CD4-positive, alpha-beta T cell (primary cell): Measurements from ENCODE around the gene KRTAP10-3. TPM values are rescaled to one million over a fixed set of nuclear protein-coding genes. Genes with fewer than 3 reads are reported as not detected.
"Not testable (repeated sequence)": the region's sequence is repeated elsewhere in the genome, so short reads cannot be mapped to it uniquely, and the experiment has no call there.

Source experiments
- ATAC-seq: fragments of 200-7000 bp; cut with Tn5 transposase; one replicate; pipeline ENCODE4 v1.10.0; 2022; ENCODE audit warnings: mild to moderate bottlenecking; ENCODE audit not compliant: poor library complexity
- CTCF ChIA-PET: fragments of 350-600 bp; sonication (Branson Sonifier 250); formaldehyde crosslinking; loops from one replicate; lab custom pipeline; 2021; ENCODE audit warnings: antibody characterized with exemption, inconsistent platforms; lab: Charles Lee
- POLR2A ChIA-PET: fragments of 350-600 bp; sonication (Branson Sonifier 250); formaldehyde crosslinking; loops from one replicate; lab custom pipeline; 2021; ENCODE audit warnings: antibody characterized with exemption, inconsistent platforms; lab: Charles Lee
- DNase-seq, 14 experiments: peaks; one replicate each; pipeline ENCODE4 v3.0.0-alpha.2; 2013 to 2020; ENCODE audit warnings: mixed read lengths in 2 of 14
- H3K27ac ChIP-seq, 2 donors: one replicate each; pipeline versions ENCODE4 v1.5.1 to v1.7.0; 2013; ENCODE audit warnings: low read length in 2 of 2, low read depth in 1 of 2, mild to moderate bottlenecking in 1 of 2
- H3K27me3 ChIP-seq, 2 experiments: 1 replicate in 1 of 2; 2 replicates in 1 of 2; pipeline versions ENCODE4 v1.6.1 to v1.7.0; 2013; ENCODE audit warnings: low read length in 2 of 2, control low read depth in 1 of 2, mild to moderate bottlenecking in 1 of 2, moderate library complexity in 1 of 2; ENCODE audit not compliant: insufficient read depth in 2 of 2, control insufficient read depth in 1 of 2
- H3K36me3 ChIP-seq: one replicate; pipeline ENCODE4 v1.6.1; 2013; ENCODE audit warnings: low read length, control low read depth; ENCODE audit not compliant: insufficient read depth
- H3K4me1 ChIP-seq: one replicate; pipeline ENCODE4 v1.6.1; 2013; ENCODE audit warnings: low read length, control low read depth; ENCODE audit not compliant: insufficient read depth
- H3K4me3 ChIP-seq: one replicate; pipeline ENCODE4 v1.5.1; 2013; ENCODE audit warnings: mild to moderate bottlenecking, low read length, moderate library complexity
- H3K9me3 ChIP-seq, 2 experiments: 1 replicate in 1 of 2; 2 replicates in 1 of 2; pipeline versions ENCODE4 v1.6.1 to v1.7.0; 2013; ENCODE audit warnings: low read length in 2 of 2, mild to moderate bottlenecking in 2 of 2, control low read depth in 1 of 2, moderate library complexity in 1 of 2; ENCODE audit not compliant: control insufficient read depth in 1 of 2, insufficient read depth in 1 of 2
- H3K27ac Mint-ChIP-seq: one replicate; pipeline ENCODE4 v1.8.0; 2020; ENCODE audit warnings: mixed read lengths
- H3K27me3 Mint-ChIP-seq: one replicate; pipeline ENCODE4 v1.8.0; 2021; ENCODE audit warnings: mixed read lengths
- H3K36me3 Mint-ChIP-seq: one replicate; pipeline ENCODE4 v1.8.0; 2021; ENCODE audit warnings: low read depth, mixed read lengths
- H3K4me1 Mint-ChIP-seq: one replicate; pipeline ENCODE4 v1.8.0; 2021; ENCODE audit warnings: low read depth, mixed read lengths
- H3K4me3 Mint-ChIP-seq: one replicate; pipeline ENCODE4 v1.8.0; 2020; ENCODE audit warnings: mild to moderate bottlenecking, mixed read lengths
- H3K9me3 Mint-ChIP-seq: one replicate; pipeline ENCODE4 v1.8.0; 2020; ENCODE audit warnings: mixed read lengths
- intact Hi-C, 2 experiments: fragments of 100-400 bp; cut with DNase I in 1 of 2; cut with micrococcal nuclease in 1 of 2; formaldehyde crosslinking; loops; one replicate each; pipeline versions ENCODE4 v1.15.1 to v1.9.0; 2023 to 2025; cut with DNase I, micrococcal nuclease
- total RNA-seq, 174 experiments: library from RNA in 2 of 174; stranded (reverse) in 2 of 174; gene quantifications; one replicate each; pipeline ENCODE4 v1.2.3 and lab custom pipeline; 2021 to 2026
- TF ChIP-seq, protein P1 (sequence below): fragments of 200-600 bp; IDR thresholded peaks from one replicate; pipeline ENCODE4 v1.8.0; 2022; ENCODE audit warnings: antibody characterized with exemption, mild to moderate bottlenecking

KRTAP10-3 gene
- total RNA-seq, 2 experiments from 2014 or later: not detected

DNA sequence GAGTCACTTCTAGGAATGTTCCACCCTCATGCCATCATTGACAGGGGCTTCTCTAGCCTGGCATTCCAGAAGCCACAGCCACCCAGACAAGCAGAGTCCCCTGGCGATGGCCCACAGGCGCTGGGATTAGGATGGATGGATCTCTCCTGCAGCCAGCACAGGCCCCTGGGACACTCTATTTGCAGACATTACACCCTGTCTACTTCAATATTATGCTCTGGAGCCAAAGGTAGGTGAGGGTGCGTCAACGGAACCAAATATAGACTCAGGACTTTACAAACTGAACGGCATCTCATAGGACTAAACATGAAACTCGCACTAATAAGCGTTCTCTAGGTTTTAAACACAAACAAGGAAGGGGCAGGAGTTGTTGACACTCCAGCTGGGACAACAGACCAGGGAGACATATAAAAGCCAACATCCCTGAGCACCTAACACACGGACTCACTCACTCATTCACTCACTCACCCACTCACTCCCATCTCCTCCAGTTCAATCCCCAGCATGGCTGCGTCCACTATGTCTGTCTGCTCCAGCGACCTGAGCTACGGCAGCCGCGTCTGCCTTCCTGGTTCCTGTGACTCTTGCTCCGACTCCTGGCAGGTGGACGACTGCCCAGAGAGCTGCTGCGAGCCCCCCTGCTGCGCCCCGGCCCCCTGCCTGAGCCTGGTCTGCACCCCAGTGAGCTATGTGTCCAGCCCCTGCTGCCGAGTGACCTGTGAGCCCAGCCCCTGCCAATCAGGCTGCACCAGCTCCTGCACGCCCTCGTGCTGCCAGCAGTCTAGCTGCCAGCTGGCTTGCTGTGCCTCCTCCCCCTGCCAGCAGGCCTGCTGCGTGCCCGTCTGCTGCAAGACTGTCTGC is 41.8 kb upstream of the KRTAP10-3 start, which contains the start of gene KRTAP10-7:
Gene KRTAP10-7 (plus strand): TSS at position 480 of the 861 bp plus-strand sequence. CDS start 25 bp downstream, at position 505.
- H3K4me3 Mint-ChIP-seq, H3K9me3 Mint-ChIP-seq, H3K36me3 ChIP-seq, H3K27me3 Mint-ChIP-seq, ATAC-seq, H3K27ac ChIP-seq, H3K4me3 ChIP-seq, H3K27ac Mint-ChIP-seq, POLR2A ChIA-PET, intact Hi-C loops, DNase-seq, H3K27me3 ChIP-seq, CTCF ChIA-PET, H3K4me1 ChIP-seq, H3K36me3 Mint-ChIP-seq, H3K4me1 Mint-ChIP-seq: not testable (repeated sequence)
- peaks cover 10 to 14% of the 10 kb centered on the region in 2 experiments for H3K9me3 ChIP-seq

DNA sequence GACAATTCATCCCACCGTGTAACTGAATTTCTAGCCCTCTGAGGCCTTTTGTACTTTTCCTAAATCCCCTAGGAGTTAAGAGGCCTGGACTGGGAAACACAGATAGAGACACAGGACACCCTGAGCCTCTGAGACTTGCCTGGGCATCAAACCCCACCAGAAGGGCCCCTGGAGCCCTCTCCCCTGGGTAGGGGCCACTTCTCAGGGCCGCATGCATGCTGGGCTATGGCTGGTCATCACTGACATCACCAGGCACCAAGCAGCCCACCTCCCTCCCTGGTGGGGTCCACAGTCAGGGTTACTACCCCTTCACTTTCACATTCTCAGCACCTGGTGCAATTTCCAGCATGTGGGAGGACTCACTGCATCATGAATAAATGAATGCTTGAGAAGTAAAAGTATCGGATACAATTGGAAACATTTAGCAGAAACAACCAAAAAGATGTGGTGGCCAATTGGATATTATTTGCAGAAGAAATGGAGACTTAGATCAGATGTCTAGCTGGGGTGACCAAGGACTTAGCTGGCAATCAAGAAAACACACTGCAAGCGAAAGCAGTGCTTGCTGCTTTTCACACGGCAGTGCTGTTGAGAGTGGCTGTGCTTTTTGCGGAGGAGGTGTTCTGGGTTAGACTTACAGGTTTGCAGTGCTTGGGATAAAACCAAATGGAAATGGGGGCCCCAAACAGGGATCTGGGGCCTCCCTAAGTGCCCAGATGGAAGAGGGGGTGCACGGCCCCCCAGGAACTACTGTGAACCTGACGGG is 40.9 kb upstream of the KRTAP10-3 start:
- TF ChIP-seq, protein P1, sequence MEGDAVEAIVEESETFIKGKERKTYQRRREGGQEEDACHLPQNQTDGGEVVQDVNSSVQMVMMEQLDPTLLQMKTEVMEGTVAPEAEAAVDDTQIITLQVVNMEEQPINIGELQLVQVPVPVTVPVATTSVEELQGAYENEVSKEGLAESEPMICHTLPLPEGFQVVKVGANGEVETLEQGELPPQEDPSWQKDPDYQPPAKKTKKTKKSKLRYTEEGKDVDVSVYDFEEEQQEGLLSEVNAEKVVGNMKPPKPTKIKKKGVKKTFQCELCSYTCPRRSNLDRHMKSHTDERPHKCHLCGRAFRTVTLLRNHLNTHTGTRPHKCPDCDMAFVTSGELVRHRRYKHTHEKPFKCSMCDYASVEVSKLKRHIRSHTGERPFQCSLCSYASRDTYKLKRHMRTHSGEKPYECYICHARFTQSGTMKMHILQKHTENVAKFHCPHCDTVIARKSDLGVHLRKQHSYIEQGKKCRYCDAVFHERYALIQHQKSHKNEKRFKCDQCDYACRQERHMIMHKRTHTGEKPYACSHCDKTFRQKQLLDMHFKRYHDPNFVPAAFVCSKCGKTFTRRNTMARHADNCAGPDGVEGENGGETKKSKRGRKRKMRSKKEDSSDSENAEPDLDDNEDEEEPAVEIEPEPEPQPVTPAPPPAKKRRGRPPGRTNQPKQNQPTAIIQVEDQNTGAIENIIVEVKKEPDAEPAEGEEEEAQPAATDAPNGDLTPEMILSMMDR: no peak
- ChIA-PET CTCF (interaction anchor here (0.7 kb wide), 1 partner anchor 58 kb away, joined by 3 read pairs; the partner anchor contains the start of gene KRTAP12-3), POLR2A (no interaction called here)
- Histone ChIP-seq H3K27ac (no peak overlapping the region), H3K9me3 (peaks cover 10 to 14% of the 10 kb centered on the region in 2 experiments), H3K4me1 (peaks cover 2% of the 10 kb centered on the region), H3K36me3 (no peaks in the 10 kb centered on the region), H3K4me3 (no peak overlapping the region), H3K27me3 (no peaks in the 10 kb centered on the region)
- no peaks in the 10 kb centered on the region for H3K27me3 Mint-ChIP-seq
- no peaks in the 10 kb centered on the region for H3K36me3 Mint-ChIP-seq
- no peak overlapping the region for H3K27ac Mint-ChIP-seq
- no peaks in the 10 kb centered on the region for H3K9me3 Mint-ChIP-seq
- H3K4me3 Mint-ChIP-seq: no peak overlapping the region
- H3K4me1 Mint-ChIP-seq: no peaks in the 10 kb centered on the region
- ATAC-seq (no peak), DNase-seq (no peak)
- intact Hi-C loops: no loop called here

- no peaks in the 10 kb centered on the region for H3K27me3 Mint-ChIP-seq
- TF ChIP-seq, protein P1: no peak
- Histone ChIP-seq H3K27me3 (no peaks in the 10 kb centered on the region), H3K9me3 (peaks cover 9 to 10% of the 10 kb centered on the region in 2 experiments), H3K4me3 (no peak overlapping the region), H3K36me3 (no peaks in the 10 kb centered on the region), H3K4me1 (peaks cover 2% of the 10 kb centered on the region), H3K27ac (no peak overlapping the region)
- POLR2A ChIA-PET: no interaction called here
- H3K36me3 Mint-ChIP-seq: no peaks in the 10 kb centered on the region
- no peaks in the 10 kb centered on the region for H3K9me3 Mint-ChIP-seq
- no peak overlapping the region for H3K27ac Mint-ChIP-seq
- H3K4me1 Mint-ChIP-seq: no peaks in the 10 kb centered on the region
- ATAC-seq (no peak), DNase-seq (no peak)
- intact Hi-C loops: no loop called here
- H3K4me3 Mint-ChIP-seq: no peak overlapping the region
- CTCF ChIA-PET: no interaction called here
Measured at GRCh38 chr21:44598061-44598460, 39.5 kb upstream of the KRTAP10-3 start.
